GM12873 (cell line): Measurements from ENCODE around the gene RNU6-1.

Experiments
- TF ChIP-seq, protein P1 (sequence below): IDR thresholded peaks from 2 replicates; pipeline ENCODE4 v1.5.1; 2012; ENCODE audit warnings: low read depth, mild to moderate bottlenecking, moderate library complexity, low read length, control low read depth; ENCODE audit not compliant: insufficient read depth; ENCODE audit errors: missing control alignments

RNU6-1 gene

DNA sequence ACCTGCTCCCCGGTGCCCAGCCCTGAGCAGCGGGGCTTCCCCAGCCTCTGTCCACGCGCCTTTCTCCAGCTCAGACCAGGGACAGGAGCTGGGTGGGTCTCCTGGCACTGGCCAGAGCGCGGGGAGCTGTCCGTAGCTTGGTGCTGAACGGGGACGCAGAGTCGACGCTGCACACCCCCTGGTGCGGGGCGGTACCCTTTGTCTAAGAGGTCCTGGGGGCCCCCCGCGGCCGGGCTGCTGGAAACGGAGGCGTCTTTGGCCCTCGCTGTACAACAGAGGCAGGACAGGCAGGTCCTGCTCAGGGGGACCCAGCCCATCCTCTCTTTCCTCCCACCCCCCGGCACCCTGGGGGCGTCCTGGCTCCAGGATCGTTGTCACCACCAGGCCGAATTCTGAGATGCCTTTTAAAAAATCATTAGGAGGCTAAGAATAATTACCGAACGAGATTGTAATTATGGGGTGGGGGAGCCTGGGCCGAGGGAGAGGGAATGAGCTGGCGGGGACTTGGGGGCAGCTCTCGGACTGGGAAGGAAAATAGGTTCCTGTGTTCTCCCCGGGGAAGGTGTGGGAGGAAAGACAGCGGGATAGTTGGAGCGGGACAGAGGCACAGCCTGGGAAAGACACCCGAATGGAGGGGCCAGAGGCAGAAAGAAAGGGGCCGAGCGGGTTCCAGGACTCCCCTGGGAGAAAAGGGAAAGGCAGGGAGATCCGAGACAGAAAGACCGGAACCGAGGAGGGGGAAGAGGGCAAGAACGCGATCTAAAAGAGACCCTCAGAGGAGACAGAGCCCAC lies 18.7 kb downstream of the RNU6-1 start:
- TF ChIP-seq, protein P1, sequence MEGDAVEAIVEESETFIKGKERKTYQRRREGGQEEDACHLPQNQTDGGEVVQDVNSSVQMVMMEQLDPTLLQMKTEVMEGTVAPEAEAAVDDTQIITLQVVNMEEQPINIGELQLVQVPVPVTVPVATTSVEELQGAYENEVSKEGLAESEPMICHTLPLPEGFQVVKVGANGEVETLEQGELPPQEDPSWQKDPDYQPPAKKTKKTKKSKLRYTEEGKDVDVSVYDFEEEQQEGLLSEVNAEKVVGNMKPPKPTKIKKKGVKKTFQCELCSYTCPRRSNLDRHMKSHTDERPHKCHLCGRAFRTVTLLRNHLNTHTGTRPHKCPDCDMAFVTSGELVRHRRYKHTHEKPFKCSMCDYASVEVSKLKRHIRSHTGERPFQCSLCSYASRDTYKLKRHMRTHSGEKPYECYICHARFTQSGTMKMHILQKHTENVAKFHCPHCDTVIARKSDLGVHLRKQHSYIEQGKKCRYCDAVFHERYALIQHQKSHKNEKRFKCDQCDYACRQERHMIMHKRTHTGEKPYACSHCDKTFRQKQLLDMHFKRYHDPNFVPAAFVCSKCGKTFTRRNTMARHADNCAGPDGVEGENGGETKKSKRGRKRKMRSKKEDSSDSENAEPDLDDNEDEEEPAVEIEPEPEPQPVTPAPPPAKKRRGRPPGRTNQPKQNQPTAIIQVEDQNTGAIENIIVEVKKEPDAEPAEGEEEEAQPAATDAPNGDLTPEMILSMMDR: no peak

DNA sequence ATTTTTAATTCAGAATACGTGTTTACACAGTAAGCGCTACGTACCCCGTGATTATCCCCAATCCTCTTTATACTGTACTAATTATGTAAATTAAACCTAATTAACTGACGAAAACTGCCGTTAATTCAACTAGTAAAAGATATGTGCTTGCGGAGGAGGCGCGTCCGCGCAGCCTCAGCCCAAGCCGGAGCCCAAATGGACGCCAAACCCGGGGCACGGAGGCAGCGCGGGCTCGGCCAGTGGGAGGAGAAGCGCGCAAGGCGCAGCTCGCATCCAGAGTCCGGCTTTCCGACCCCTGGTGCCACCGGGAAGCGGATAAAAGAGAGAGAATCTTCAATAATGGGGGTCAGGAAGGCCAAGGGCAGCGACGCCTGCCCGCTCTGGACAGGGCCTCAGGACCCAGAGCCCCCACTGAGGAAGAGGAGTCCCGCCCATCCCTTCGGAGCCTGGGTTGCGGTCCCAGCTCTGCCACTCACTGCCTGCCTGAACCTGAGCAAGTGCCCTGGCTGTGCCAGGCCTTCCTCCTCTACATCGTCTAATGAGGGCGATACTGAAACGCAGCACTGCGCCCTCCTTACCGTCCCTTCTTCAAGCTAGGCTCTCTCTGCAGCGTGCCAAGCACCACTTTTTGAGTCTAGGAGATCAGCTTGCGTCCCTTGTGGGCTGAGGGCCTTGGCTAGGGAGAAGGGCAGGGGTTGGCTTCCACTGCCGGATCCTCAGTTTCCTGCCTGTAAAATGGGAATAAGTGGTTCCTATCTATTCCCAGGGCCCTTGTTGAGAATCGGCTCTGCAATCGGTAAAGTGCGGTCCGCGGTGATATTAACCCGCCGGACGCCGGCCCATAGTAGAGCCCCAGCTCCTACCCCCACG lies 19.5 kb downstream of the RNU6-1 start:
- TF ChIP-seq, protein P1: no peak

DNA sequence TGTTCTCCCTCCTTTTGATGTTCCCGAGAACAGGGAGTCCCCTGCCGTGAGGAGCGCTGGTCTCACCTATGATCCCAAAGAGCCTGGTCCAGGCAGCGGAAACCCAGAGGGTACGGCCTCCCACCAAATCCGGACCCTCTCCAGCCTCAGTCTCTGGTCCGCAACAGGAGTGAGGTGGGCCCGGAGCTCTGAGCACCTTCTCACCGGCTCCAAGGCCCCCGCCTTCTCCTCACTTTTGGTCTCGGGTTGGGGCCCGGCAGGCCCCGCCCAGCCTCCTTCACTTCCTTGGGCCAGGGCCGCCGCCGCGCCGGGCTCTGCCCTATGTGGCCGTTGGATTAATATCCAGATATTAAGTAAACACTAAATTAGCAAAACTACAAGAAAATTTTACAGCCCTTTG lies 20.2 kb downstream of the RNU6-1 start:
- TF ChIP-seq, protein P1: no peak

DNA sequence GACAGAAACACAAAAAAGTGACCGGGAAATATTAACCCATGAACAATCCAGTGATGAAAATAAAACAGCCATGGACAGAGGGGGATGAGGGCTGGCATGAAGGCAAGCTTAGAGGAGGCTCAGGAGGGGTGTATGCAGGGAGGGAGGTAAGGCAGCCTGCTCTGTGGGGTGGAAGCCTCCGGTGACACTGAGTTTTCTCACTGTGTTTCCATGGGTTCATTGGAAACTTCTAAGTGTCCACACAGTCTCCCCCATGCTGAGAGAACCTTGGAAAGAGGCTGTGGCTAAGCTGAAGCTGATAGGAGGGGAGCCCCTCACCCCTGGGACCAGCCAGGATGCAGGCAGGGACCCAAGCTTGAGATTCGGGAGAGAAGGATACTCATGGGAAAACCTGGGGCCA lies 21.4 kb downstream of the RNU6-1 start:
- TF ChIP-seq, protein P1: no peak

DNA sequence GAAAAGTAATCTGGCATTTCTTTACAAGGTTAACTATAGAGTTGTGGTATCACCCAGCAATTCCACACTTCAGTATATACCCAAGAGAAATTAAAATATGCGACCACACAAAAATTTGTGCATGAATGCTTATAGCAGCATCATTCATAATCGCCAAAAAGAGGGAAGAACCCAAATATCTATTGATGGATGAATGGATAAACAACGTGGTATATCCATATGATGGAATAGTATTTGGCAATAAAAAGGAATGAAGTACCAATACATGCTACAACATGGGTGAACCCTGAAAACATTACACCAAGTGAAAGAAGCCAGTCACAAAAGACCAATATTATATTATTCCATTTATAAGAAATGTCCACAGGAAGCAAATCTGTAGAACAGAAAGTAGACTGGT lies 23.2 kb downstream of the RNU6-1 start:
- TF ChIP-seq, protein P1: no peak

DNA sequence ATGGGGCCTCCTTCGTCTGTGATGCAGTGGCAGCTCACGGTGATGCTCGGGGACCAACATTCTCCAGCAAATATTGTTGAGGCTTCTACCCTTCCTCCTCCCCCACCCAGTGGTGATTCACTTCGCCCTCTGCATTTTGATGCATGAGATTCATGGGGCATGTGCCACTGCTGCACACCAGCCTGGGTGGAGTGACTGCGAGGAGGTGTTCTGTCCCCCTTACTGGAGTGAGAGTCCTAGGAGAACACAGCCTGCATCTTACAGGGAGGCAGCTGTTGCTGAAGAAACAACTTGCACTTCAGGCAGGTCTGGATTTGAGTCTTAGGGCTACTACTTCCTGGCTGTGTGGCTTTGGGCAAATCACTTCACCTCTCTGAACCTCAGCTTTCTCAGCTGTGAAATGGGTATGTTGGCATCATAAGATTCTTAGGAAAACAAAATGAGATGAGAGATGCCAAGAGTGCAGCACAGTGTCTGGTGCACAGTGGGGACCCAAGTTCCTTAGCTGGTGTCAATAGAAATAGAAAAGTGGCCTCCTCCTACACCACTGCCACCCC lies 24.7 kb downstream of the RNU6-1 start:
- TF ChIP-seq, protein P1: no peak

DNA sequence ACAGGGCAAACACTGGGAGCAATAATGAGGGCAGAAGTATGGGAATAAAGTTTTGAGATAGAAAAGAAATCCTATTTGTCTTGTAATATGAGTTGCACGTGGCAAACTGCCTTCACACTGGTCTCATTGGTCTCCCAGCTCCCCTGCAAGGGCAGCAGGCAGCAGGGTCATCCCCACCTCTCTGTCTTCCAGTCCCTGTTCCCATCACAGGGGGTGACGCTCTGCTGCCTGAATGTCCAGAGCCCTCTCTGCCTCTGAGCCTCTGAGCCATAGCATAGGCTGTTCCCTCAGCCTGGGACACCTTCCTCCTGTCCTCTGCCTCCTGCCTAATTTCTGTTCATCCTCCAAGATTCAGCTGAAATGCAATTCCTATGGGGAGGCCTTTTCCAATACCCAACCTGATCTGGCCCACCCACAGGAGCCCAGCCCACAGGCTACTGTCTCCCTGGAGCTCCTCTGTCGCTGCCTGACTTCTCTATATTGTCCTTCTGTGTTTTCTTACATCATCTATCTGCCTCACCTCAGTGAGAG lies 26.7 kb downstream of the RNU6-1 start:
- TF ChIP-seq, protein P1: no peak
